GM18507 (cell line): ENCODE results near the gene TNXB.

Experiments
- DNase-seq: peaks from one replicate; pipeline ENCODE4 v3.0.0; 2011; ENCODE audit warnings: low read depth; ENCODE audit not compliant: insufficient read length; ENCODE audit errors: extremely low spot score
- FAIRE-seq: peaks from 2 replicates; lab custom pipeline; 2011; peaks lifted over from hg19 to GRCh38; lab: Jason Lieb, UNC

The TNXB gene, protein sequence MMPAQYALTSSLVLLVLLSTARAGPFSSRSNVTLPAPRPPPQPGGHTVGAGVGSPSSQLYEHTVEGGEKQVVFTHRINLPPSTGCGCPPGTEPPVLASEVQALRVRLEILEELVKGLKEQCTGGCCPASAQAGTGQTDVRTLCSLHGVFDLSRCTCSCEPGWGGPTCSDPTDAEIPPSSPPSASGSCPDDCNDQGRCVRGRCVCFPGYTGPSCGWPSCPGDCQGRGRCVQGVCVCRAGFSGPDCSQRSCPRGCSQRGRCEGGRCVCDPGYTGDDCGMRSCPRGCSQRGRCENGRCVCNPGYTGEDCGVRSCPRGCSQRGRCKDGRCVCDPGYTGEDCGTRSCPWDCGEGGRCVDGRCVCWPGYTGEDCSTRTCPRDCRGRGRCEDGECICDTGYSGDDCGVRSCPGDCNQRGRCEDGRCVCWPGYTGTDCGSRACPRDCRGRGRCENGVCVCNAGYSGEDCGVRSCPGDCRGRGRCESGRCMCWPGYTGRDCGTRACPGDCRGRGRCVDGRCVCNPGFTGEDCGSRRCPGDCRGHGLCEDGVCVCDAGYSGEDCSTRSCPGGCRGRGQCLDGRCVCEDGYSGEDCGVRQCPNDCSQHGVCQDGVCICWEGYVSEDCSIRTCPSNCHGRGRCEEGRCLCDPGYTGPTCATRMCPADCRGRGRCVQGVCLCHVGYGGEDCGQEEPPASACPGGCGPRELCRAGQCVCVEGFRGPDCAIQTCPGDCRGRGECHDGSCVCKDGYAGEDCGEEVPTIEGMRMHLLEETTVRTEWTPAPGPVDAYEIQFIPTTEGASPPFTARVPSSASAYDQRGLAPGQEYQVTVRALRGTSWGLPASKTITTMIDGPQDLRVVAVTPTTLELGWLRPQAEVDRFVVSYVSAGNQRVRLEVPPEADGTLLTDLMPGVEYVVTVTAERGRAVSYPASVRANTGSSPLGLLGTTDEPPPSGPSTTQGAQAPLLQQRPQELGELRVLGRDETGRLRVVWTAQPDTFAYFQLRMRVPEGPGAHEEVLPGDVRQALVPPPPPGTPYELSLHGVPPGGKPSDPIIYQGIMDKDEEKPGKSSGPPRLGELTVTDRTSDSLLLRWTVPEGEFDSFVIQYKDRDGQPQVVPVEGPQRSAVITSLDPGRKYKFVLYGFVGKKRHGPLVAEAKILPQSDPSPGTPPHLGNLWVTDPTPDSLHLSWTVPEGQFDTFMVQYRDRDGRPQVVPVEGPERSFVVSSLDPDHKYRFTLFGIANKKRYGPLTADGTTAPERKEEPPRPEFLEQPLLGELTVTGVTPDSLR (N-terminal part only)

GRCh38 chr6:32109114-32109764 lies at the start of gene TNXB:
TNXB (minus strand) TSS chr6:32109338; CDS start chr6:32098198, 11,140 bp downstream.
- FAIRE-seq = no peak
- DNase-seq = no peak

GRCh38 chr6:32158052-32158451 lies 48.9 kb upstream of the TNXB start:
- FAIRE-seq (no peak), DNase-seq (no peak)

- DNase-seq (no peak), FAIRE-seq (no peak)
Measured at GRCh38 chr6:32156891-32157290, 47.8 kb upstream of the TNXB start.

GRCh38 chr6:32154514-32155161 lies 45.5 kb upstream of the TNXB start:
- FAIRE-seq = peak; percentile 77
- DNase-seq = peak; percentile 58

DNA sequence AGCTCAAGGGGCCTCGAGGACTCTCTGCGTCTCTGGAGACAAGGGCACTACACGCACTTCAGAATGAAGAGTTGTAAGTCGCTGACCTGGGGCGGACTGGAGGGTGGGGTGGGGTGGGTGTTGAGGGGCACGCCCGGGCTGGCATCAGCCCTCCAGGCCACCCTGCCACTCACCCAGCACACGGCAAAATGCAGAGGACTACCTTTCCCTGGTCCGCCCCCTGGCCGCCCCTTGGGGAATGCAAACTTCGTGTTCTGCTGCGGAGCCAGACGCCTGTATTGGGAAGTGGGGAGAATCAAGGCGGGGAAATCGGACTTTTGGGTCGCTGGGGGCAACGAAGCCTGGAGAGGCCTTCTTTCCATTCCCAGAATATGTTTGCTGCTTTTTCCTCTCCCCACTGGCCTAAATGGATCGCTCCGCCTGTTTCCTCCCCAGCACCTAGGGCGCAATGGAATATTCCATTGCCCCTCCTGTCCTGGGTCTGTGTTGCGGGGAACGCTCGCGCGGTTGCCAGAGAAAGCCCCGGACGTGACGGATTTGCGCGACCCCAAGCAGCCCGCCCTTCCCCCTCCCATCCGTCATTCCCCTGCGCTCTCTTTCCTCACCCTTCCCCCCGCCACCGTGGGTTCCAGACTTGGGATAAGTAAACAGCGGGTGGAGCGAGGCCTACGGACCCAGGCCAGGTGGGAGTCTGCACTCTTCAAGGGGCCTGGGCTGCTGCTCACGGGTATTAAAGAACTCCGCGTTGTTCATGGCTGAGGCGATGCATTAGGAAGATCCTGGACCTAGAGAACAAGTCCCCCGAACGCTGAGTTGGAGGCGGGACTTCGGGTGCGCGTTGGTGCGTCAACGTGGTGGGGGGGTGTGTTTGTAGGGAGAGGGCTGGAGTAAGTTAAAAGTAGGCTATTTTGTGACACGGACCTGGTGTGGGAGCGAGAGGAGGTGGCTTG lies 44.7 kb upstream of the TNXB start, which contains the start of gene PPT2:
Gene PPT2, plus strand, starts transcription at position 578 of the 950 bp plus-strand sequence. CDS start 454 bp downstream, outside the sequence.
- FAIRE-seq (no peak), DNase-seq (no peak)

- DNase-seq (no peak), FAIRE-seq (no peak)
Measured at GRCh38 chr6:32152769-32153563, 43.8 kb upstream of the TNXB start.

GRCh38 chr6:32151863-32152768 lies 43.0 kb upstream of the TNXB start, which contains the start of gene PRRT1:
PRRT1 (minus strand) TSS chr6:32151939; CDS start chr6:32151827, 112 bp downstream.
- no peak for FAIRE-seq
- DNase-seq = no peak

DNA sequence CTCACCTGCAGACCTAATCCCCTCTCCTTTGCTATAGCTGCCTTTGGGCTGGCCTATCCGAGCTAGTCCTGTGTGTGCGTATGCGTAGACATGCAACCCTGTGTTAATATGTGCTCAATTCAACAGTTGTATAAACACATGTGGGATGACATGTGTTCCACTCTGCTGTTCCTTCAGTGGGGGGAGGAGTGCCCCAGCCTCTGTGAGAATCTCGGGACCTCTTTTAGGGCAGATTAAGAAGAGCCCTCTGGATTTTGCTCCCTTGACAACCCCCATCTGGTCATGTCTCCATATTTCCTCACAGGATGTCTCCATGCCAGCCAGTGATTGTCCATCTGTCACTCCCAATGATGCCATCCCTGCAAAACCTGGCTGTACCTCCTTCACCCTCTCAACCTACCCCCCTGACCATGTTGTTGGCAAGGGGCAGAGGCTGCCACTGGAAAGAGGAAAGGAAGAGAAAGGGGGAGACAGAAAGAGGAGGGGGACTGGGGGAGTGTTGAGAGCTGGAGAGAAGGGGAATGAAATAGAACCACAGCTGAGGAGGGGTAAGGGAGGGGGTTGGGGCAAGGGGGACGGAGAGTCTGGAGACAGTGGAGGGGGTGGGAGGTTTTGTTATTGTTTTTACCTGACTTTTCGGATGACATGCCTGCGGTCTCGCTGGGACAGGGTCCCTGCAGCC lies 42.2 kb upstream of the TNXB start:
- no peak for FAIRE-seq

GRCh38 chr6:32149932-32150870 lies 41.1 kb upstream of the TNXB start:
- no peak for DNase-seq
- no peak for FAIRE-seq

More for the DNA sequence above, 42.2 kb upstream of the TNXB start:
- no peak for DNase-seq

GRCh38 chr6:32149092-32149755 lies 40.1 kb upstream of the TNXB start:
- no peak for DNase-seq

GRCh38 chr6:32148289-32149091 lies 39.4 kb upstream of the TNXB start:
- FAIRE-seq (no peak), DNase-seq (no peak)

More at GRCh38 chr6:32149092-32149755, 40.1 kb upstream of the TNXB start:
- no peak for FAIRE-seq

DNA sequence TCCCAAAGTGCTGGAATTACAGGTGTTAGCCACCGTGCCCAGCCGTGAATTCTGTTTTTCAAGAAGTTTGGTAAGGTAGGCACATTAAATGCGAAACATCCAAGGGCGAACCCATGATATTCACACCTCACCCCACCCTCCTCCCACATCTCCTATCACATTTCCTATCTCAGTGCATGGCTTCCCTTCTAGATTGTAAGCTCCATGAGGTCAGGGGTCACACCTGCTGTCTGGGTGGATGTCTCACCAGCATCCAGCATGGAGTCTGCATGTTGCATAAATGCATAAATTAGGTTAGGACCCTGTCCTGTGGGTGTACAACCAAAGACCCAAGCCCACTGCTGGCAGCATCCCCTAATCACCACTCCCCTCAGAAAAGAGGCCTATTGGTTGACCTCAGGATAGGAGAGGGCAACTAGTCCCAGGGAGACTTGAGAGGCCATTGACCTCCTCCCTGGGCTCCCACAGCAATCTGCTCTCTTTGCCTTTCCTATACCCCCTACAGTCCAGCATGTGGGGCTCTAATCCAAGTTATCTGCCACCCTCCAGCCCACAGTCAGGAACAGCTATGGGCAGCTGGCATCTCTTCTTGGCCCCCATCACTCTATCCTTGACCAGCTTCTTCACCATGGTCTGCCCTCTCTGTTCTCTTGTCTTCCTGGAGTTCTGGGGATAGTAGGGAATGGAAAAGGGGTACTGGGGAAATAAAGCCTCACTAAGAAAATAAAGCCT lies 38.4 kb upstream of the TNXB start:
- DNase-seq = no peak
- no peak for FAIRE-seq
